ENCODE results near the gene CCDC112. TPM values are rescaled to one million over a fixed set of nuclear protein-coding genes. Genes with fewer than 3 reads are reported as not detected.

Gene CCDC112
- total and polyA plus RNA-seq, 2 of the 13 experiments (the other 11 are each of a cell fraction or from before 2014, with no cell fraction given), result 1.1 to 2.8 TPM

DNA sequence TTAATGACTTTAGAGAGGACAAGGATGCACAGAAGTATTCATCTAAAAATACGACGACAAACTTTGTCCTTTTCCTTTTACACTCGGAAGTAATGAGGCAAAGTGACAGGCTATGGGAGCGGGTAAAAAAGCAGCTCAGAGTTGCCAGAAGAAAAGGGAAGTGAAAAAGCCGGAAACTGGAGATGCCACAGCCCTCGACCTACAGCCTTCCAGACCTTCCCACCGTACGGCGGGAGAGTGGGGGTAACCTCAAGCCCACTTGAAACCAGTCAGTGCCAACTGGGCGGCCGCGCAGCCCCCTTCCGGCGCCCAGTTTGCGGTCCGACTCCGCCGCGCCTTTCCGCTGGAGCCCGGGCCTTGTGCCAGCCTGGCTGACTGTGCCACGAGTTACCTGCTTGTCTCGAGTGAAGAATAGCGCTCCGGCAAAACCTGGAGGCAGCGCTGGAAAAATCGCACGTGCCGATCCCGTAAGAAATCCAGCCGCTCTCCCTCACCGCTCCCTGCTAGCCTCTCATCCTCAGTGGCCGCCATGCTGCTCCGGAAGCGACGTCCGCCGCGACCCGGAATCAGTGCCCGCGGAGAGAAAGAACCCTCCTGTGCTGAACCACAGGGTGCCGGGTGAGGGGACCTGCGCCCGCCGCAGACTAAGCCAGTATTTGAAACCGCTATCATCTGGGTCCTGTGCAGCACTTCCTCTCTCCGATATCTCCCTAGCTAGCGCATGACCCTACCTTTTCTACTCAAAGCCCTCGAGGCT, 34.0 kb downstream of the CCDC112 start, which contains the start of gene PGGT1B (continued):
- TF ChIP-seq, protein P1, sequence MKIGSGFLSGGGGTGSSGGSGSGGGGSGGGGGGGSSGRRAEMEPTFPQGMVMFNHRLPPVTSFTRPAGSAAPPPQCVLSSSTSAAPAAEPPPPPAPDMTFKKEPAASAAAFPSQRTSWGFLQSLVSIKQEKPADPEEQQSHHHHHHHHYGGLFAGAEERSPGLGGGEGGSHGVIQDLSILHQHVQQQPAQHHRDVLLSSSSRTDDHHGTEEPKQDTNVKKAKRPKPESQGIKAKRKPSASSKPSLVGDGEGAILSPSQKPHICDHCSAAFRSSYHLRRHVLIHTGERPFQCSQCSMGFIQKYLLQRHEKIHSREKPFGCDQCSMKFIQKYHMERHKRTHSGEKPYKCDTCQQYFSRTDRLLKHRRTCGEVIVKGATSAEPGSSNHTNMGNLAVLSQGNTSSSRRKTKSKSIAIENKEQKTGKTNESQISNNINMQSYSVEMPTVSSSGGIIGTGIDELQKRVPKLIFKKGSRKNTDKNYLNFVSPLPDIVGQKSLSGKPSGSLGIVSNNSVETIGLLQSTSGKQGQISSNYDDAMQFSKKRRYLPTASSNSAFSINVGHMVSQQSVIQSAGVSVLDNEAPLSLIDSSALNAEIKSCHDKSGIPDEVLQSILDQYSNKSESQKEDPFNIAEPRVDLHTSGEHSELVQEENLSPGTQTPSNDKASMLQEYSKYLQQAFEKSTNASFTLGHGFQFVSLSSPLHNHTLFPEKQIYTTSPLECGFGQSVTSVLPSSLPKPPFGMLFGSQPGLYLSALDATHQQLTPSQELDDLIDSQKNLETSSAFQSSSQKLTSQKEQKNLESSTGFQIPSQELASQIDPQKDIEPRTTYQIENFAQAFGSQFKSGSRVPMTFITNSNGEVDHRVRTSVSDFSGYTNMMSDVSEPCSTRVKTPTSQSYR (CRISPR knock-in tag; IDR thresholded peaks at IDR 0.05; ENCODE audit: borderline replicate concordance), result no peak
- TF ChIP-seq, protein P2, sequence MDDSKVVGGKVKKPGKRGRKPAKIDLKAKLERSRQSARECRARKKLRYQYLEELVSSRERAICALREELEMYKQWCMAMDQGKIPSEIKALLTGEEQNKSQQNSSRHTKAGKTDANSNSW (CRISPR knock-in tag; IDR thresholded peaks at IDR 0.05; ENCODE audit: borderline replicate concordance), result no peak
- TF ChIP-seq ZFYVE20 (CRISPR knock-in tag; IDR thresholded peaks at IDR 0.05; ENCODE audit: borderline replicate concordance, low read depth) (no peak), ARHGAP35 (CRISPR knock-in tag; IDR thresholded peaks at IDR 0.05; ENCODE audit: borderline replicate concordance) (no peak), DNMT3B (CRISPR knock-in tag; conservative IDR thresholded peaks at IDR 0.05) (no peak; the same call in 1 of the 2 replicates), GABPB1 (CRISPR knock-in tag; IDR thresholded peaks at IDR 0.05) (peak; percentile 100), PHF8 (CRISPR knock-in tag; IDR thresholded peaks at IDR 0.05) (peak; percentile 89), ETV5 (CRISPR knock-in tag; IDR thresholded peaks at IDR 0.05; ENCODE audit: borderline replicate concordance) (peak; percentile 80), ZNF644 (CRISPR knock-in tag; IDR thresholded peaks at IDR 0.05; ENCODE audit: low read depth) (0 out of 2 replicates have a peak, but pooled peaks have one; percentile 14), ZNF318 (CRISPR knock-in tag; IDR thresholded peaks at IDR 0.05) (no peak), KLF6 (CRISPR knock-in tag; IDR thresholded peaks at IDR 0.05) (0 out of 2 replicates have a peak, but pooled peaks have one; percentile 39), MIER2 (CRISPR knock-in tag; IDR thresholded peaks at IDR 0.05) (peak; percentile 28; the same call in 1 of the 2 replicates), ZNF501 (CRISPR knock-in tag; IDR thresholded peaks at IDR 0.05) (peak; percentile 92), ZBTB21 (CRISPR knock-in tag; IDR thresholded peaks at IDR 0.05) (no peak)
- TF ChIP-seq, protein P3, sequence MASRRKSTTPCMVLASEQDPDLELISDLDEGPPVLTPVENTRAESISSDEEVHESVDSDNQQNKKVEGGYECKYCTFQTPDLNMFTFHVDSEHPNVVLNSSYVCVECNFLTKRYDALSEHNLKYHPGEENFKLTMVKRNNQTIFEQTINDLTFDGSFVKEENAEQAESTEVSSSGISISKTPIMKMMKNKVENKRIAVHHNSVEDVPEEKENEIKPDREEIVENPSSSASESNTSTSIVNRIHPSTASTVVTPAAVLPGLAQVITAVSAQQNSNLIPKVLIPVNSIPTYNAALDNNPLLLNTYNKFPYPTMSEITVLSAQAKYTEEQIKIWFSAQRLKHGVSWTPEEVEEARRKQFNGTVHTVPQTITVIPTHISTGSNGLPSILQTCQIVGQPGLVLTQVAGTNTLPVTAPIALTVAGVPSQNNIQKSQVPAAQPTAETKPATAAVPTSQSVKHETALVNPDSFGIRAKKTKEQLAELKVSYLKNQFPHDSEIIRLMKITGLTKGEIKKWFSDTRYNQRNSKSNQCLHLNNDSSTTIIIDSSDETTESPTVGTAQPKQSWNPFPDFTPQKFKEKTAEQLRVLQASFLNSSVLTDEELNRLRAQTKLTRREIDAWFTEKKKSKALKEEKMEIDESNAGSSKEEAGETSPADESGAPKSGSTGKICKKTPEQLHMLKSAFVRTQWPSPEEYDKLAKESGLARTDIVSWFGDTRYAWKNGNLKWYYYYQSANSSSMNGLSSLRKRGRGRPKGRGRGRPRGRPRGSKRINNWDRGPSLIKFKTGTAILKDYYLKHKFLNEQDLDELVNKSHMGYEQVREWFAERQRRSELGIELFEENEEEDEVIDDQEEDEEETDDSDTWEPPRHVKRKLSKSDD (CRISPR knock-in tag; IDR thresholded peaks at IDR 0.05; ENCODE audit: low read depth), result no peak
